T1000 (cell line): ENCODE measurements around the gene DENND4A.
"Not testable (repeated sequence)": the region's sequence is repeated elsewhere in the genome, so short reads cannot be mapped to it uniquely, and the experiment has no call there.

Experiments
- DNase-seq: peaks from one replicate; lab custom pipeline; 2025; ENCODE audit warnings: mixed read lengths; lab: John Stamatoyannopoulos, UW

Gene DENND4A

GRCh38 chr15:65818927-65819562 lies 27.0 kb upstream of the DENND4A start:
- DNase-seq: no peak

- no peak for DNase-seq
Measured at GRCh38 chr15:65816441-65816840, 24.3 kb upstream of the DENND4A start.

DNA sequence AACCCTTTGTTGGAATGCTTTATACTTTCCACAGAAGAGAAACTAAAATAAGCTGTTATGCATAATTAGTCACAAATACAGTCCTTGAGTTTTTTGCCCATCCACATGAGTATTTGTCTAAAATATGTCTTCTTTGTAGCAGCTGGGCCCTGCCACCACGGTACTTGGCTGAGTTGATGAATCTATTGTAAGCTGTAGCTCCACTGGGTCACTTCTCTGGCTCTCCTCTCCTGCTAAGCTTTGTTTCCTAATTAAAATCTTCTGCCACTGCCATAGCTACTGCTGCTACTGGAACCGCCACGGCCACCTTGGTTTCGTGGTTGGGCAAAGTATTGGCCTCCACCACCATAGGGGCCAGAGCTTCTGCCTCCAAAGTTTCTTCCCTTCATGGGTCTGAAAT lies 23.9 kb upstream of the DENND4A start:
- DNase-seq: not testable (repeated sequence)

DNA sequence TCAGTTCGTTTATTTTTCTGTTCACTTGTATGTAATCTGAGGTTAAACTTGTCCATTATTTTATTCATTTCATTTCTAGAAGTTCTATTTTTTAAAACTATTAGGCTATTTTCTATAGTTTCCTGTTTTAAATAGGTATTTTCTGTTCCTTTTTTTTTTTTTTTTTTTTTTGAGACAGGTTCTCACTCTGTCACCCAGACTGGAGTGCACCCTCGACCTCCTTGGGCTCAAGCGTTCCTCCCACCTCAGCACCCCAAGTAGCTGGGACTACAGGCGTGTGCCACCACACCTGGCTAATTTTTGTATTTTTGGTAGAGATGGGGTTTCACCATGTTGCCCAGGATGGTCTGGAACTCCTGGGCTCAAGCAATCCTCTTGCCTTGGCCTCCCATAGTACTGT lies 22.2 kb upstream of the DENND4A start:
- DNase-seq: not testable (repeated sequence)

GRCh38 chr15:65812916-65813315 lies 20.8 kb upstream of the DENND4A start:
- DNase-seq: no peak

DNA sequence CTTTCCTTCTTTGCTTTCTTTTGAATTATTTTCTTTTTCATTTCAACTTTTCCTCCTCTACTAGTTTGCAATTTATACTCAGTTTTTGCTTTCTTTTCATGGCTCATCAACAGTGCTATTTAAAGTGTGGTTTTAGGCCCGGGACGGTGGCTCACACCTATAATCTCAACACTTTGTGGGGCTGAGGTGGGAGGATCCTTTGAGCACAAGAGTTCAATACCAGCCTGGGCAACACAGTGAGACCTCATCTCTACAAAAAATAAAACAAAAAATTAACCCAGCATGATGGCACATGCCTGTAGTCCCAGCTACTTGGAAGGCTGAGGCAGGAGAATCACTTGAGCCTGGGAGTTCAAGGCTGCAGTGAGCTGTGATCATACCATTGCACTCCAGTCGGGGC lies 20.4 kb upstream of the DENND4A start:
- DNase-seq: no peak

GRCh38 chr15:65811835-65812234 lies 19.7 kb upstream of the DENND4A start:
- no peak for DNase-seq

GRCh38 chr15:65811011-65811733 lies 19.1 kb upstream of the DENND4A start:
- not testable (repeated sequence) for DNase-seq

- DNase-seq: no peak
Measured at GRCh38 chr15:65806397-65806796, 14.3 kb upstream of the DENND4A start.

DNA sequence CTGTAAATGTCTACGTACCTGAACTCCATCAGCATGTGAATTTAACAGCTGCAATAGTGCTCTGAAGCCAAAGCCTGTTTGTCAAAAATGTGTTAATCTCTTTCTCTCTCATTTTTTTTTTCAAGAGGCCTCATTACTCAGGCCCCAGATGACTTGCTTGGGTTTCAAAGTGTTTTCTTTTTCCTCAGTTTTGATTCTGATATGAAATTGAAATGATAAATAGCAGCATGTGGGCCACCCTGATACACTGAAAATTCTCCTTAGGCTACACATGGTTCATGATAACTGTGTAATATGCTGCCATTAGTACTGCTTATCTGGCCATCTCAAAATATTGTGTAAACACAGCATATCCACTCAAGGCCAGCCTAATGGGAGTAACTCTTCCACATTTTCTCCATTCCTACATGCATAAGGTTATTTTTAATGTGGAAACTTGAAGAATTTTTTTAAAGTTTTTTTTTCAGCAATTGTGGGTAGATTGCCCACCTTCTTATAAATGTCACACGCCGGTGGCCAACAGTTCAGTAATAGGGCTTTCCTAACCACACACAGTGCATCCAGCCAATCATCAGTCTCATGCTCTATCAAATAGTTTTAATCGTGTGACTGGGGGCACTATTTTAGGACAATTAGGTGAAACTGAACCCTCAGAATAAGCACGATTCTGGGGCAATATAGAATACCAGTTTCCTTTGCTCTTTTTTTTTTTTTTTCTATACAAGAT lies 13.1 kb upstream of the DENND4A start:
- no peak for DNase-seq

DNA sequence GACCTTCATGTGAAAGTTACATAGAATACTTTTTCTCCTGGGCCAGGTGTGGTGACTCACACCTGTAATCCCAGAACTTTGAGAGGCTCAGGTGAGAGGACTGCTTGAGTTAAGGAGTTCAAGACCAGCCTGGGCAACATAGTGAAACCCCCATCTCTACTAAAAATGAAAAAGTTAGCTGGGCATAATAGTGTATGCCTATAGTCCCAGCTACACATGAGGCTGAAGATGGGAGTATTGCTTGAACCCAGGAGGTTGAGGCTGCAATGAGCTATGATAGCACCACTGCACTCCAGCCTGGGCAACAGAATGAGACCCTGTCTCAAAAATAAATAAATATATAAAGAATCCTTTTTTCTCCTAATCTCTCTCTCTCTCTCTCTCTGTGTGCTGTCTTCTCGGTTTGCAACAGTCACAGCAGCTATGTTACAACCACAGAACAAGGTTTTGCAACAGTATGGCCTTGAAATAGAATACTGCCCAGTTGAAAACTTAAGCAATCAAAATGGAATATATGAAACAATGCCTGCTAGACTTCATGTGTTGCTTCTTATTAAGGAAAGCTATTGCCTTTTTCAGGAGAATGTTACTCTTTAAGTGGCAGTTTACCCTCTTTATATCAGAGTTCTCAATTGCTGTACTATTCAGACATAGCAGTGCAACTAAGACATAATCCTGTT lies 12.3 kb upstream of the DENND4A start:
- DNase-seq: no peak

DNA sequence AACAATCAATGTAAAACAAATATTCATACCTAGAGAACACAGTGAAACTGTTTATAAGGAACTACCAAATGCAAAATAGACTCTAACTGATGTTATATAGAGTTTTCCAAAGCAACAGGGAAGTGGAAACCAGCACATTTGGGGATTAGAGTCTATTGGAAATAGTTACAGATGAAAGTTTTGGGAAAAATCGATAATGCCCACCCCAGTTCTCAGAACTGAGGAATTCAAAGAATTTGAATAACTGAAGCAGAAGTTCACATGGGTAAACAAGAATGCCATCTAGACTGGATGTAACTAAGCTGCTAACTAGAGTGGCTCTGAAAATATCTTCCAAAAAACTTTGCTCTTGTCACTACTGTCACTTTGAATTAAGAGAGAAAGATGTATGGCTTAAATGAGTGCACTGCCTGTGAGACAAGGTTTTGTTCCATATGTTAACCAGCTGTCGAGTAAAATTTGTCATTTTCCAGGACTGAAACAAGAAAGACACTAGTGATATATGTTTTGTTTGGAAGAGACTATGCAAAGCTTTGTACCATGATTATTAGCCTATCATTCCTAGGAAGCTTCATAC lies 9.2 kb upstream of the DENND4A start:
- DNase-seq: no peak

DNA sequence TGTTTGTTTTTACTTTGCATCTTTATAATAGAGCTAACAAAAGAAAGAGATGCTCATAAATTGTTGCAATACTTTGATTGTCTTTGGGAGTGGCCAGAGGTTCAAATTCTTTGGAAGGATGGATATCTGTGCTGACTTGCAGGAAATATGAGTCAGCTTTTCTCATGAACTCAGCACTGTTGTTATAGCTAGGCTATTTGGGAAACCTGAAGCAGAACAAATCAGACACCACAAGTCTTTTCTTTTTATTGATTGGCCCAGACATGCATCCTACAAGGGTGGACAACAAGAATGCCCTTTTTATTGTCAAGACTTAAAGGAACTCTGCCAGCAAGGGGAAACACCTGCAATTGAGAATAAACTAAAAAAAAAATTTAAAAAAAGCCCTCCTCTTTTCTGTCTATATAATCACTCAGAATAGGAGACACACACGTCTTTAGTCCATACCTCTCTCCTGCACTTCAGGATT lies 4.6 kb upstream of the DENND4A start:
- no peak for DNase-seq

GRCh38 chr15:65795663-65796216 lies 3.6 kb upstream of the DENND4A start:
- DNase-seq: no peak

- no peak for DNase-seq
Measured at GRCh38 chr15:65793818-65794104, 1.7 kb upstream of the DENND4A start.

GRCh38 chr15:65792988-65793817 lies 1.1 kb upstream of the DENND4A start:
- no peak for DNase-seq

GRCh38 chr15:65791335-65792137 lies 557 bp downstream of the DENND4A start:
- DNase-seq: peak; percentile 47

DNA sequence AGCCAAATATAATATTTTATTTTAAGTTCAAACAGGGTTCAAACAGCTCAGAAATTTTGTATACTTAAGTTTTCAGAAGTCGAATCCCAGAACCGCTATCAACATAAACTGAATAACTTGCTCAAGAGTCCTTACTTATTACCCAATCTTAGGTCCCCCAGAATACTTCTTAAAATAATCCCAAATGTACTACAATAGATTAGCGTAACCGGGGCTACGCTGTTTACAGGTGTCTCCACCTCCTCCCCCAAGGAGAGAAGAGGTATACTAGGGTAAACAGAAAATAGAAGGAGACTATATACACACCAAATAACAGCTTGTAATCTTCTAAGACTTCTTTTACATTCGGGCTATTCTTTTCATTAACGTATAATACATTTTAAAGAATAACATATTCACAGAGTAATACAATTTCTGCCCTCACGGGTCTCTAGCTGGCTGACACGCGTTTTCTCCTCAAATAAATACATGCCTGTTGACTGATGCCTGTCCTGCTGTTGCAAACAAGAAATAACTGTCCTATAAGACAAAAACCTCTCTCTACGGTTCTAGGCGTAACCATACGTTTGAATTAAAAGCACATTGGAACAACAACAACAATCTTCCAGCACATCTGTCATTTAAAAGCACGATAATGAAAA lies 1.3 kb downstream of the DENND4A start:
- no peak for DNase-seq

DNA sequence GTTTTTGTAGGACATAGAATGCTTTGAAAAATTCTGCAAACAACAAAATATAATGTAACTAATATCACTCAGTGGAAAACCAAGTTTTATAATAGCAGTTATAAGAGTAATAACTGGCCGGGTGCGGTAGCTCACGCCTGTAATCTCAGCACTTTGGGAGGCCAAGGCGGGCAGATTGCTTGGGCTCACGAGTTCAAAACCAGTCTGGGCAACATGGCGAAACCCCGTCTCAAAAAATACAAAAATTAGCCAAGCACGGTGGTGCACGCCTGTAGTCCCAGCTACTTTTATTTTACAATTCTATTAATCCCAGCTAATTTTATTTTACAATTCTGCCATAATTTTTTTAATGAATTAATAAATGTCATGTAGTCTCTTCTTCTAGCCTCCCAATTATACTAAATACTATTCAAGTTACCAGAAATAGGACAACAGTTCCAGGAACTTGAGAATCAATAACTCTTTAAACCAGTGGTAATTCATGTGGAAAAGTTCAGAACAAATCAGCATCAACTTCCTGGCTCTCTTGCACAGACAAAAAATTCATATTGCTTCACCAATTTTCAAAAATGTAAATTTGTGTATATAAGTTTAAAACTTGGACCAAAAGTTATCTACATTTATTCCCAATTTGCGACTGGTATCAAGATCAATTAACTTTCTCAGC lies 2.2 kb downstream of the DENND4A start:
- DNase-seq: no peak
